HUES6 (cell line): Measurements from ENCODE around the gene GABPA.
"Not testable (repeated sequence)": the region's sequence is repeated elsewhere in the genome, so short reads cannot be mapped to it uniquely, and the experiment has no call there.

Source experiments
- H3K27ac ChIP-seq: 2 replicates; pipeline ENCODE4 v1.7.0; 2013; ENCODE audit warnings: low read depth, mild to moderate bottlenecking, low read length, inconsistent platforms
- H3K27me3 ChIP-seq: 2 replicates; pipeline ENCODE4 v1.6.1; 2013; ENCODE audit warnings: low read length; ENCODE audit not compliant: control insufficient read depth, insufficient read depth
- H3K36me3 ChIP-seq: 2 replicates; pipeline ENCODE4 v1.6.1; 2013; ENCODE audit warnings: low read length; ENCODE audit not compliant: control insufficient read depth, insufficient read depth
- H3K4me1 ChIP-seq: 2 replicates; pipeline ENCODE4 v1.6.1; 2013; ENCODE audit warnings: low read length; ENCODE audit not compliant: control insufficient read depth, insufficient read depth
- H3K4me3 ChIP-seq: 2 replicates; pipeline ENCODE4 v1.5.1; 2013; ENCODE audit warnings: low read depth, low read length
- H3K9ac ChIP-seq: one replicate; pipeline ENCODE4 v1.6.1; 2013; ENCODE audit warnings: mild to moderate bottlenecking, low read length
- H3K9me3 ChIP-seq: 2 replicates; pipeline ENCODE4 v1.6.1; 2013; ENCODE audit warnings: low read depth, low read length; ENCODE audit not compliant: control insufficient read depth, insufficient read depth

The GABPA gene

GRCh38 chr21:25772686-25773085 lies 37.9 kb downstream of the GABPA start:
- H3K9me3 ChIP-seq = no peaks in the 10 kb centered on the region
- no peaks in the 10 kb centered on the region for H3K4me1 ChIP-seq
- no peak overlapping the region for H3K9ac ChIP-seq
- no peaks in the 10 kb centered on the region for H3K36me3 ChIP-seq
- no peak overlapping the region for H3K4me3 ChIP-seq
- no peaks in the 10 kb centered on the region for H3K27me3 ChIP-seq
- no peak overlapping the region for H3K27ac ChIP-seq

DNA sequence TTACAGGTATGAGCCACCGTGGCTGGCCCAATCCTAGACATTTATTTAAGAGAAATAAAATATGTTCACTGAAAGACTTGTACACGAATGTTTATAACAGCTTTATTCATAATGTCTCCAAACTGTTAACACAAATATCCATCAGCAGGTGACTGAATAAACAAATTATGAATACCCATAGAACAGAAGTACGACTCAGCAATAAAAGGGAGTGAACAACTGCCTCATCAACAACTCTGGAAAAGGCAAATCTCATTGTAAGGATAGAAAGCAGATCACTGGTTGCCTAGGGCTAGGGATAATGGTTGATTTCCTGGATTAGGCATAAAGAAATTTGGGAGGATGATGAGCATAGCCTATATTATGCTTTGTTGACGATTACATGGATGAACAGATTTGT lies 41.7 kb downstream of the GABPA start:
- no peaks in the 10 kb centered on the region for H3K27me3 ChIP-seq

DNA sequence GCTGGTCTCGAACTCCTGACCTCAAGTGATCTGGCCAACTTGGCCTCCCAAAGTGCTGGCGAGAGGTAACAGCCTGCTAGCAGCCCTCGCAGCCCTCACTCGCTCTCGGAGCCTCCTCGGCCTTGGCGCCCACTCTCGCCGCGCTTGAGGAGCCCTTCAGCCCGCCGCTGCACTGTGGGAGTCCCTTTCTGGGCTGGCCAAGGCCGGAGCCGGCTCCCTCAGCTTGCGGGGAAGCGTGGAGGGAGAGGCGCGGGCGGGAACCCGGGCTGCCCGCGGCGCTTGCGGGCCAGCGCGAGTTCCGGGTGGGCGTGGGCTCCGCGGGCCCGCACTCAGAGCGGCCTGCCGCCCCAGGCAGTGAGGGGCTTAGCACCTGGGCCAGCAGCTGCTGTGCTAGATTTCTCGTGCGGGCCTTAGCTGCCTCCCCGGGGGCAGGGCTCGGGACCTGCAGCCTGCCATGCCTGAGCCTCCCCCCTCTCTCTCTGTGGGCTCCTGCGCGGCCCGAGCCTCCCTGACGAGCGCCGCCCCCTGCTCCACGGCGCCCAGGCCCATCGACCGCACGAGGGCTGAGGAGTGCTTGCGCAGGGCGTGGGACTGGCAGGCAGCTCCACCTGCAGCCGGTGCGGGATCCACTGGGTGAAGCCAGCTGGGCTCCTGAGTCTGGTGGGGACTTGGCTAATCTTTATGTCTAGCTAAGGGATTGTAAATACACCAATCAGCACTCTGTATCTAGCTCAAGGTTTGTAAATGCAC lies 43.5 kb downstream of the GABPA start:
- not testable (repeated sequence) for H3K27ac ChIP-seq, H3K9ac ChIP-seq, H3K36me3 ChIP-seq, H3K4me3 ChIP-seq, H3K9me3 ChIP-seq, H3K27me3 ChIP-seq, H3K4me1 ChIP-seq

More for the DNA sequence above, 41.7 kb downstream of the GABPA start:
- Histone ChIP-seq H3K9me3 (0 out of 2 replicates have a peak, but pooled peaks cover 6% of the 10 kb centered on the region), H3K4me3 (no peak overlapping the region), H3K36me3 (no peaks in the 10 kb centered on the region), H3K4me1 (no peaks in the 10 kb centered on the region), H3K27ac (no peak overlapping the region), H3K9ac (no peak overlapping the region)

GRCh38 chr21:25788677-25789076 lies 53.9 kb downstream of the GABPA start:
- Histone ChIP-seq H3K4me3 (no peak overlapping the region), H3K9me3 (no peaks in the 10 kb centered on the region), H3K4me1 (peaks cover 6% of the 10 kb centered on the region; the same call in 1 of the 2 replicates), H3K36me3 (no peaks in the 10 kb centered on the region), H3K27me3 (no peaks in the 10 kb centered on the region), H3K9ac (no peak overlapping the region), H3K27ac (no peak overlapping the region)

- H3K4me3 ChIP-seq = no peak overlapping the region
- peaks cover 6% of the 10 kb centered on the region; the same call in 1 of the 2 replicates for H3K4me1 ChIP-seq
- H3K36me3 ChIP-seq = no peaks in the 10 kb centered on the region
- no peak overlapping the region for H3K27ac ChIP-seq
- no peak overlapping the region for H3K9ac ChIP-seq
- no peaks in the 10 kb centered on the region for H3K27me3 ChIP-seq
- H3K9me3 ChIP-seq = no peaks in the 10 kb centered on the region
Observed at GRCh38 chr21:25790122-25790877, 55.5 kb downstream of the GABPA start.

GRCh38 chr21:25790878-25791204 lies 56.1 kb downstream of the GABPA start:
- H3K27me3 ChIP-seq = no peaks in the 10 kb centered on the region
- H3K9me3 ChIP-seq = no peaks in the 10 kb centered on the region
- H3K27ac ChIP-seq = no peak overlapping the region
- H3K36me3 ChIP-seq = no peaks in the 10 kb centered on the region
- no peak overlapping the region for H3K9ac ChIP-seq
- peaks cover 6% of the 10 kb centered on the region; the same call in 1 of the 2 replicates for H3K4me1 ChIP-seq
- no peak overlapping the region for H3K4me3 ChIP-seq

DNA sequence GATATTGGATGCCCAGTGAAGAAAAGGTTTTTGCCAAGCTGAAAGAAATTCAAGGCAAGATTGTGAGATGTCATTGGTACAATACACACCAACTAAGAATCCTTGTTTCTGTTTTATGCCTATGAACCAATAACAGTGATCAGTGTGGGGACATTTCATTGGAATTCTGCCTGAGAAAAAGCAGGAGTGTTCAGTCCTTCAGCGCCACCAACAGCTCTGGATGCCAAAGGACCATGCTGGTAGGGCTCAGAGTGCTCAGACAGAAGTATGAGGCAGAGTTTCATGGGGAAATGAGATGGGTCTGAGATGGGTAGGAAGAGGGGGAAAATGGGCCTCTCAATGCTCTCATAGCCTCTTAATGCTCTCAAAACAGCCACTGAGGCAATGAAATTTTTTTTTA lies 56.5 kb downstream of the GABPA start:
- no peak overlapping the region for H3K9ac ChIP-seq
- H3K27me3 ChIP-seq = no peaks in the 10 kb centered on the region
- H3K36me3 ChIP-seq = no peaks in the 10 kb centered on the region
- no peak overlapping the region for H3K27ac ChIP-seq
- no peak overlapping the region for H3K4me3 ChIP-seq
- H3K9me3 ChIP-seq = no peaks in the 10 kb centered on the region
- peaks cover 6% of the 10 kb centered on the region; the same call in 1 of the 2 replicates for H3K4me1 ChIP-seq

DNA sequence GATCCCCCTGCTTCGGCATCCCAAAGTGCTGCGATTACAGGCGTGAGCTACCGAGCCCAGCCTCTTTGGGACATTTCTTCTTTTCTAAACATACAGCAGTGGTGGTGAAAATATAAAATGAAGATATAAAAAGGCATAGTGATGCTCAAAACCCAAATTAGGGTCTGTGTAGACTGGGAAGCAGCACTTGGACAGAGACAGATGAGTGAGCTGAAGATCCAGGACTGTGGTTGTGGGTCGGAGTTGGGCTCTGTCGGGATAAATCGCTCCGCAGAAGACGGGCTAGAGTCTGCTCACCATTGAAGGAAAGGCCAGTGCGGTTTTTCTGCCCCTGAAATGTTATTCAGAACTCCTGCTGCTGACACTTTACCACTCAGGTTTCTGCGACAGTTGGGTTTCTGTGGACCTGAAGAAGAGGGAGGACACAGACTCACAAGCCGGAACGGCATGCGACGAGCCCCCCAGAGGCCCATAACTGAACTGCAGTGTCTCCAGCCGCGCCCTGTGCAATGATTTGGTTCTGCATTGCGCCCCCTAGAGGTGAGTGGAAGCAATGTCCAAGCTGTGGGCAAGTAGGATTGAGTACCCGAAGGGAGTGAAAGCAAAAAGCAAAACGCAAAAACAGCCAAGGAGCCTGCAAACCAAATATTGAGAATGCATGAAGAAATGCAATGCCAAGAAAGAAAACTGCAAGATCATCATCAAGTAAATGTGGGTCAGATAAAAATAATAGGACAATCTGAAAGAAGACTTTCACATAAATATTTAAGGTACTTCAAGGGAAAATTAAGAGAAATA lies 66.6 kb downstream of the GABPA start:
- Histone ChIP-seq H3K27me3 (no peaks in the 10 kb centered on the region), H3K4me1 (no peaks in the 10 kb centered on the region), H3K4me3 (peak overlapping the region; percentile 45), H3K9ac (no peak overlapping the region), H3K27ac (no peak overlapping the region), H3K9me3 (no peaks in the 10 kb centered on the region), H3K36me3 (no peaks in the 10 kb centered on the region)

- H3K9me3 ChIP-seq = no peaks in the 10 kb centered on the region
Observed at GRCh38 chr21:25806060-25806459, 71.3 kb downstream of the GABPA start.

GRCh38 chr21:25807191-25807590 lies 72.4 kb downstream of the GABPA start:
- H3K9ac ChIP-seq = no peak overlapping the region
- H3K27me3 ChIP-seq = no peaks in the 10 kb centered on the region
- no peak overlapping the region for H3K4me3 ChIP-seq
- no peaks in the 10 kb centered on the region for H3K9me3 ChIP-seq
- H3K36me3 ChIP-seq = no peaks in the 10 kb centered on the region
- no peak overlapping the region for H3K27ac ChIP-seq
- no peaks in the 10 kb centered on the region for H3K4me1 ChIP-seq

More at GRCh38 chr21:25806060-25806459, 71.3 kb downstream of the GABPA start:
- Histone ChIP-seq H3K9ac (no peak overlapping the region), H3K27ac (no peak overlapping the region), H3K4me3 (no peak overlapping the region), H3K36me3 (no peaks in the 10 kb centered on the region), H3K4me1 (no peaks in the 10 kb centered on the region), H3K27me3 (no peaks in the 10 kb centered on the region)

DNA sequence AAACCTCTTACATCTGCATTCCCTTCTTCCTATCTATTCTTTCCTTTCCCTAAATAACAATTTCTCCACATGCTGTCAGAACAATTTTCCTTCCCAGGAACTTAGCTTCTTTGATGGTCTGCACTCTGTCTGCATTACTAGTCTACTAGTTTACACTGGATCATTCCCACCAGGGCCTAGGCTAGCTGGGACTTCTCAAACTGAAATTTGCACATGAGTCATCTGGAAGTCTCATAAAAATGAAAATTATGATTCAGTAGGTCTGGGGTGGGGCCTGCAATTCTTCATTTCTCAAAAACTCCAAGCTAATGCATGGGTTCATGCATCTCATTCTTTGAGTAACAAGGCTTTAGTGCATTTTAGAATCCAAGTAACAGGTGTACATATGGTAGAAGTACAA lies 74.2 kb downstream of the GABPA start:
- Histone ChIP-seq H3K4me3 (no peak overlapping the region), H3K27ac (no peak overlapping the region), H3K4me1 (no peaks in the 10 kb centered on the region), H3K9me3 (no peaks in the 10 kb centered on the region), H3K36me3 (no peaks in the 10 kb centered on the region), H3K9ac (no peak overlapping the region), H3K27me3 (no peaks in the 10 kb centered on the region)
